HG02981 (cell line): ENCODE data around the gene CHSY1.

Source experiments
- ATAC-seq: cut with Tn5 transposase; IDR thresholded peaks from one replicate; pipeline ENCODE4 v1.9.1; 2021; ENCODE audit warnings: mild to moderate bottlenecking, moderate library complexity; ENCODE audit not compliant: unreplicated experiment

CHSY1 gene

DNA sequence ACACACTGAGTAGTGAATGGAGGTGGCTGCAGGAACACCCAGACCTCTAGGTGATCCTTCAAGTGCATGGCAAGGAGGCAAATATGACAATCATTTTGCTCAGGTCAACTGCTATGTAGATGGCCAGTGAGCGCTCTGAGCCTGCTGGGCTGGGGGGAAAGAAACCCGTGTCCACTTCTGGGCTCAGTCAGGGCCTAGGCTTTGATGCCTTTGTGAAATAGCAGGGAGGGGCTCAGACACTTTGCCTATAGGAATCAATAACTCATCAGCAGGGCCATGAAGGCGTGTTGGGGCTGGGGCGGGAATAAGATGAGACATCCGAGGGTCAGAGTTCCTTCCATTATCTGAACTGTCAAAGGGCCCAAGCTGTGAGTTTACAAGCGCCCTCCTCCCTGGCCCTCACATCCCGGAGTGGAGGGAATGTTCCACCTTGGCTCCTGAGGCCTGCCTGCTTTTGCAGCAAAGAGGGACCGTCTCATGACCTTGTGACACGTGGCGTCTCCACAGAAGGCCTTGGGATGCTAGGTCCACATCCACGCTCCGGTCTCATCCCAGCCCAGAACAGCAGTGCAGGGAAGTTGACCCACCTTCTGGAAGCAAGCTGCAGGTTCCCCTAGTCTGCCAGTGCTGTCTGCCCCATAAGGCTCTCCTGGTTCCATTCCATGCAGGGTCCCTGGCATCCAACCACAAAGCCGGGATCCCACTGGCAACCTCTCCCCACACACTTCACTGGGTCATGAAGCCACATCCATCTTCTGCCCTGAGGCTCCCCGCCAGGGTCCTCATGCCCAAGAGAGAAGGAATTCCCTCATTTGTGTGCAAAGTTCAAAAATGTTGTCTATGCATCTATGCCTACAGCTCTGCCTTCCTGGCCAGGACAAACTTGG is 78.4 kb downstream of the CHSY1 start:
- no peak for ATAC-seq

DNA sequence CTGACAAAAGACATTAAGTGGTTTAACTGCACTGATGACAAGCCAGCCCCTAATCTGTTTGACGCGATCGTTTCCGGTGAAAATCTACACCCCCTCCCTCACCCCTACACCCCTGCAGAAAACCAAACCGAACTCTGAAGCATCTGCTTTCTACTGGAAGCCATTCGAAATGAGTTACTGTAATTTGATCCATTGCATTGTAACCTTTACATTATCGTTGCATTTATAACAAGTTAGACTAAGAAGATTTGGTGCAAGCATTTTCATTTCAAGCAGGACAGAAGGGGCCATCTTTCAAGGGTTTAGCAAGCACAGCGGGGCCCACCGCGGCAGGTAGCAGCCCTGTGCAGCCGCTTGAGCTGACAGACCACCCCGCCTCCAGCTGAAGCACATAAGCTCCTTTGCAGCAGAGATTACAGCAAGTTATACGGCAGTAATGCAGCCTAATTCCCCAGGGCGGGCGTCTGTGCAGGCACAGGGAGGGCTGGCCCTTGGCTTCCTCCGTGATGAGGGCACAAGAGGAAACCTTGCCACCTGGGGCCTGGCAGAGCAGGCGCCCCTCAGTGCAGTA is 79.3 kb downstream of the CHSY1 start:
- no peak for ATAC-seq

DNA sequence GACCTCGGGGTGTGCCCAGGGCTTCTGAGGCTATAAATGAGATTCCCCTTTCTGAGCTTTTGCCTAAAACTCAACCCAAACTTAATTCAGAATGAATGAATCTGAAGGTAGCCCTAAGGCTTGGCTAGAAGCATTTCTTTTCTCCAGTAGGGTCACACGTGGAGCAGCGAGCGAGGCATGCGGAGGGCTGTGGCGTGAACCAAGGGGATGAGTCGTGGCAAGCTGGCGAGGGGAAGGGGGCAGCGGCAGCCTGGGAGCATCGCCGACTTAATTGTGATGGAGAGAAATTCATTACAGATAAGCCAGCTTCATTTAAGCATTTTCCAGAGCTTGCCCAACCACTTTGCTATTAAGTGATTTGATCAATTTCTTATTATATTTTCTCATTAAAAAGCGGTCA is 79.9 kb downstream of the CHSY1 start:
- ATAC-seq = no peak

DNA sequence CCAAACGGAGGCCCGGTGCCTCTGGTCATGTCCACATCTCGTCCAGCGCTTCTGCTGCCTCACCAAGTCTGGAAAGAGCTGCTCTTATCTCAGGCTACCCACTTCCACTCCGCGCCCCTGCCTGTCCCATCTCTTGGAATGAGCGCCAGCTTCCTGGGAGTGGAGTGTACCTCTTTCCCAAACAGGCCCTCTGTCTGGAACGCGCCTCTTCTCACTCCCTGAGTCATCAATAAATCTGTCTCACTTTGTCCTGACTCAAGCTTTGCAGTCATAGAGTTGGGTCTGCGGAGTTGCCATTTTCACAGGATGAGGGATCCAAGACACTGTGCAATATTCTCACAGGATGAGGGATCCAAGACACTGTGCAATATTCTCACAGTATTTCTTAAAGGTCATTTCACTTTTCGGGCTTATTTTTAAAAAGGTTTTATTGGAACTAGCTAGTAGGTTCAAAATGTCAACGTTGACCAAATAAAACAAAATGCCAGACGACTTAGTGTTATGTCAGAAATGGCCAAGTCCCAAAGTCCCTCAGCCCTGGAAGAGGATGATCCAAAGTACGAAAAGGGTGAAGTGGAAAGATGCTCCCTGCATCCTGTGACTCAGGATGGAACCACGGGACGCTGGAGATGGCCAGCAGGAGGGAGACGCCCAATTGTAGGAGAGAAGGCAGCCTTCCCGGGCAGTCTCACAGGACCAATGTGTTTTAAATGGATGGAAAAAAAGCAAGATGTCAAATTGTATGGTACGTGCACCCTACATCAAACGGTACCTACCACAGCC is 81.1 kb downstream of the CHSY1 start:
- ATAC-seq = no peak

DNA sequence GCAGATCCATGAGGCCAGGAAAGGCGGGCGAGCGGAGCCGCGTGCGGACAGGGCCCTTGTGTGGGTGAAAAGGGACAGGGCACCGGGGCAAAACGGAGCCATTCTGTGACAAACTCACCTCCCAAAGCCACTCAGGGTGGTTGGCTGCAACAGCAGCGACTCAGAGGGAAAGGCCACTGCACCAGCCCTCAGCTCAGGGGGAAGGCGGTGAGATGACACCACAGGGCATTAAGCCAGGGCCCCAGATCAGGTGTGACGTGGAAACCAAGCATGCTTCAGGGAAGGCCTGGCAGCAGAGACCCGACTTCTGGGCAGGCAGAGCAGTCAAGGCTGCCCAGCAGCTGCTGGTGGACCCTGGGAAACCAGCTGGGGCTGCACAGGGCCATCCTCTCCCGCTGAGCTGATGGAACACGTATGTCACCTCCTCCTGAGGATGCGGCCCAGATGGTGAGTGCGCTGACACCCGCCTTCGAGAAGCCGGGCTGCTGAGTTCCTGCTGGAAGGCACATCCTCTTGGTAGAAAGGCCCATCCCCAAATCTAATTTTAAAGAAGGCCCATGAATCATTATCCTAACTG is 82.3 kb downstream of the CHSY1 start:
- no peak for ATAC-seq

DNA sequence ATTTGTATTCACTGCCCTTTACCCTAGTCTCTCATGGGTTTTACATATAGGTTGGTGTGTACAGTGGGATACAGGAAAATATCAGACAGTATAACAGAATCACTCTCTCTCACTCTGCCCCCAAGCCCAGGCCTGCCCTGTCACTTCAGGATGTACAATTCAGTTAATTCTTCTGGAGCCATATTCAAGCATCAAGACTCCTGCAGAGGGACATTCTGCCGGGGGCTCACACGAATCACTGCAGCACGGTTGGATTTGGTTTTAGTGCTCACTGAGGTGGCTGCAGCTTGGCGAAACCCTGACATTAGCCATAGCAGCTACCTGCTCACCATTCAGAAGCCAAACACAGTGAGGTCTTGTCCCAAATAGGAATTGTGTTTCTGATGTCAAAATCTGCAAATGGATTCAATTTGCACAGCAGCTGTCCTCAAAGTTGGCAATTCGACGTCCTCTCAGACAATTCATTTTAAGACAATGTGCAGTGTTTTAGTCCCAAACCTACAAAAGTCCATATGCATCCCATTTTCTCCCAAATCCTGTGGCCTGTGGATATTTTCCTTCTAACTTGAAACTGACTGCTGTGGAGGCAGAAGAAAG is 82.9 kb downstream of the CHSY1 start:
- ATAC-seq = no peak

DNA sequence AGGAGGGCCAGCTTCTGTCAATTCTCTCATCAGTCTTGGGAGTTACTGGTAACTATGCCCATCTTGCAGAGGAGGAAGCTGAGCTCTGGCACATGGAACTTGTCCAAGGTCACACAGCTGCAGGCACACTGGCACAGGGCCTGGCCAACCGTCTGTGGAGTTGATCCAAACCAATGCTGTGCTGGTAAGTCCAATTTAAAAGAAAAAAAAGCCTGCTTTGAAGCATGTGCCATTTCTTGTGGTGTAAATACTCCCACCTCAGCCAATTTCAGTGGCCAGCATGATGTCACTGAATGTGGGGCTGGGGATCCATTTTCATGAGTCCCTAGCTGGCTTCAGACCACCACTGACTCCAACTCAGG is 83.4 kb downstream of the CHSY1 start:
- ATAC-seq = peak; percentile 29

DNA sequence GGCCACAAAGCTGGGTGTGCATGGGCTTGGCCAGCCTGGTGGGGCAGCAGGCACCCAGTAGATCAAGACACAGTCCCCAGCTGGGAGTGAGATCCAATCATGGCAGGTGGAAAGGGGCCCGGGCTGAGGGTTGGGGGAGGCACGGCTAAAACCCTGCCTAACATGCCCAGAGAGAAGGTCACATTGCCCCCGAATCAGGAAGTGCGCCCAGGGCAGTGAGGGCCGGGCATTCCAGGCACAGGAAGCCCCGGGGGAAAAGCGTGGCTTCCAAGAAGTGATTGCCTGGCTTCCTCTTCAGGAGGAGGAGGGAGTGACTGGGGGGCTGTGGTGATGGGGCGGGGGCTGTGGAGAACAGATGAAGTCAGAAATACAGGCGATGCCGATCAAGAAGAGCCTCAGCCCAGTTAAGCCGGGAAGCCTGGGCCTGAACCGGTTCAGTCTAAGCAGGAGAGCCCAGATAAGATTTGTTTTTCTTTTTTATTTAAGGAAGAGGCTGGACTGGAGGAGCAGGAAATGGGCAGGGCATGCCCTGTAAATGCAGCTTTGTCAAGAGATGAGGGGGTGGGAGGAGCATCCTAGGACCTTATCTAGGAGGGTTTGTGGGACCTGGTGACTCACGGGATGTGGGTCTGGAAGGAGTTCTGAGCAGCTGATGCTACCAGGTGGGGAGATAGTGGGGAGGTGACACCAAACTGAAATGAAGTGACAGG is 83.9 kb downstream of the CHSY1 start:
- peak; percentile 63 for ATAC-seq

DNA sequence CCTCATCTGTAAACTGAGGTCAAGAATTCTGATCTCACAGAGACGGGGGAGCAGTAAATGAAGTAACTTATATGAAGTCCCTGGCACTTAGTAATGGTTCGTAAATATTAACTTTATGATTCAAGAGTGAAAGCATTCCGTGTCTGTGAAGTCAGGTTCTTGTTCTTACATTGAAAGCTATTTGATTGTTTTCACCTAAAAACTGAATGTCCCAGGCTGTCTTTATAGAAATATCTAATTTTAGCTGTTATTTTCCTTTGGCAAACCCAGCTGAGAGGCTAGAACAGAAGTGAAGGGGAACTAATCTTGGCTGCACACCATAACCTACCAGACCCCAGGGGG is 84.5 kb downstream of the CHSY1 start:
- no peak for ATAC-seq

DNA sequence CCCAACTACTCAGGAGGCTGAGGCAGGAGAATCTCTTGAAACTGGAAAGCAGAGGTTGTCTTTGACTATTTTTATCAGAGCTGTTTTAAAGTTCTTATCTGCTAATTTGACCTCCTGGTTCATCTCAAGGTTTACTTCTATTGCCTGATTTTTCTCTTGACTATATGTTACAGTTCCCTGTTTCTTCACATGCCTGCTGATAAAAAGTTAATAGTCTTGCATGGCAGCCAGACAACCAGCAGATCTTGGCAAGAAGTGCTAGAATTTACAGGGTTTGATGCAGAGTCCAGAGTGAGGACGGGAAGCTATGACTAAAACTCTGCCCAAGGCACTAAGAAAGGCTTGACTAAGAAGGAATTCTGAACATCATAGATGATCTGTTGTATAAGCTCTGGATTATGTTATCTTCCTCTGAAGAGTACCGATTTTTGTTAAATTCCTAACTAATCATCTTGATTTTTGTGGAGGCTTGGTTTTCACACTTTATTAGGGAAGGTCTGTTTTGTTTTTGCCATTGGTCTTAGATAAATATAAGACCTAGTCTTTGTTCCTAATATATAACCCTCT is 85.9 kb downstream of the CHSY1 start:
- no peak for ATAC-seq

DNA sequence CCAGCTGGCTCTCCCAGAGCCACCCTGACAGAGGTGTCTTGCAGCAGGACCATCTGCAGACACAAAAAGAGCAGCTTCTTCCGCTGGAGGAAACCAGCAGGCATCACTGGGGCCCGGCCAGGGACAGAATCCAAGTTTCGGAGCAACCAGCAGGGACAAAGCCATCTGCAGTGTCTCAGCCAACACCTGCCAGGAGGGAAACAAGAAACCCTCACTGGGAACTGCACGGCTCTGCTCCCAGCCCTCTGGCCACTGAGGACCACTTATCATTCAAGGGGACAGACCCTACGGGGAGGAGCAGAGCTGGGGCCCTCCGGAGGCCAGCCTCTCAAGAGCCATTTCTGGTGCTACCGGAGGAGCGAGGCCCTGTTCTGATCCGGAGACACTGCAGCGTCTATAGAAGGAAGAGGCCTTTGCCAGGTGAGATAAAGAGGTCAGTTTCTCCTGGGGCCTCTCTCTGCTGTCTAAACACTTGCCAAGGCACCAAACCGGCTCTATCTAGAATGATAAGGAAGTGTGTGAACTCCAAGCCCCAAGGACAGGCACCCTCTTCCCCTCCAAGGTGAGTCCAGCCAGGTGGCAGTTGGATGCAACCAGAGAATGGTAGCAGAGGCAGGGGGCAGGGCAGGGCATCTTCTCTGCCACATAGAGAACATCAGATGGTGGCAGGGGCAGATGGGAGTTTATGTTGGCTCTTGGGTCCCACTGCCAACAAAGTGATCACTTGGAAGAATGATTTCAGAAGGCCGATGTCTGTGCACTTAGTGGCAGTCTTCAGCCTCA is 89.0 kb downstream of the CHSY1 start:
- ATAC-seq = no peak

DNA sequence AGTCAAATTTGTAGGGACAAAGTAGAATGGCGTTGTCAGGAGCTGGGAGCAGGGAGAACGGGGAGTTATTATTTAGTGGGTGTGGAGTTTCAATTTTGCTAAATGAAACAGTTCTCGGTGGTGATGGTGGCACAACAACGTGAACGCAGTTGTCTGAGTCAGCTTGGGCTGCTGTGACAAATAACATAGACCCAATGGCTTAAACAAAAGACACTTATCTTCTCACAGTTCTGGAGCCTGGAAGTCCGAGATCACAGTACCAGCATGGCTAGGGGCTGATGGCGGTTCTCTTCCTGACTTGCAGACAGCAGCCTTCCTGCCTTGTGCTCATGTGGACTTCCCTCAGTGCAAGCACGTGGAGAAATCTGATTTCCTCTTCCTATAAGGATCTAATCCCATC is 90.2 kb downstream of the CHSY1 start:
- ATAC-seq = no peak

DNA sequence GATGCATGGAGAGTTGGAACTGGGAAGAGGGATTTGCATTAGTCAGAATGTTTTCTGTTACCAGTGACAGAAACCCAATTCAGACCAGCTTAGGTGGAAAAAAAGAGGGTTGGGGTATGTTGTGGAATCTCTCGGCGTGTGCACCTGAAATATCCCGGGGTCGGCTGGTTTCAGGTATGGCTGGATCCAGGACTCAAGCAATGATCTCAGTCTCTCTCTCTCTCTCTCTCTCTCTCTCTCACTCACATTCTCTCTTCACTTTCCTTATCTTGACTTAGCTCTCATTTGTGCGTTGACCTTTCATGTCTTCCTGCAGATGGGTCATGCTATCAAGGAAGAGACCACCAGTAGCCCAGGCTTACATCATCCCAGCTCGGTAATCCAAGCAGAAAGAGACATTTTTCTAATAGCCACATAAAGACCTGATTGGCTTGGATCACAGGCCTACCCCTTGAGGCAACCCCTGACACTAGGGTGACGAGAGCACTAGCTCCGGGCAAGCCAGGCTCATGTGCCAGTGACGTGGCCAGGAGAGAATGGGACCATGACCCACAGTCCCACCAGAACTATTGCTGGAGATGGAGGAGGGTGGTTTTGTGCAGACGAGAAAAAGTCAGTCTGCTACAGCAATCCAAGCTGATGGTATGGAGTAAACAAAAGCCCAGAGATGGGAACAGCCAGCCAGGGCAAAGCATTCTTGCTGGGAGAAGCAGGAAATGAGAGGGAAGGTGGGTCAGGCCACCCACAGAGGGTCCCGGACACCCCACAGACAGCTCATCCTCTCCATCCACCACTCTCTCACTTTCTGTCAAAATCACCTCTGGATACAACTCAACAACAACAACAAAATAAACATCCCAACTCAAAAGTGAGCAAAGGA is 91.7 kb downstream of the CHSY1 start:
- no peak for ATAC-seq

DNA sequence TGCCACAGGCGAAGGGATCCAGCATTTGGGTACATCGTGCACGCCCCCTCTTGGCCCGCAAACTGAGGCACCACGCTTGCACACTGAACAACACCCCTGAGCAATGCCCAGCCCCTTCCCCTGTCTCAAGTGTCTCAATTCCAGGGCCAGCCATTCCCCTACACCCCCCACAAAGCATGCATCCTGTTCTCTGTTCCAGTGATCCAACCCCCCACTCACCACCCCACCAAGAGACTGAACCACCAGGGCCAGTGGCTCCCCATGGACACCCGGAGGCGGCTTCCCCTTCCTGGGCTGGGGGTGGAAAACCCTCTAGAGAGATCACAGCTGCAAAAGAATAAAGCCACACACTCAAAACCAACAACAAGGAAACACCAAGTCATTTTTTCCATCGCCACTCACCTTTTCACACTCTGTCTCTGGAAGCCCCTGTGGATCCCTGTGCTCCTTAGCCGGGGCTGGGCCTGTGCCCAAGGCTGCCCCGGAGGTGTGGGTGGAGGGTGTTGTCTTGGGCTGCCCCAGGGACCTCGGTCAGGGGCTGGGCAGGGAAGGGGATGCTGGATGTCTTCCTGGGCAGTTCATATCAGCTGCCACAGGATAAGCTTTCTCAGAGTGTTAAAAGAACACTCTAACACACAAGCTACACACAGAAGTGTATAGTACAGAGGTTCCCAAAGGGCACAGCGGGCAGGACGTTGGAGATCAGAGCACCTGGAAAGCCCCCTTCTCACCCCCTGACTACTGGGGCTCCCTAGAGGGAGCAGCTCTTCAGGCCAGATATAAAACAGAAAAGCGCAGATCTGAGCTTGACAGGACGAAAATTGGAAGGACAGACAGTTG is 92.5 kb downstream of the CHSY1 start:
- no peak for ATAC-seq

DNA sequence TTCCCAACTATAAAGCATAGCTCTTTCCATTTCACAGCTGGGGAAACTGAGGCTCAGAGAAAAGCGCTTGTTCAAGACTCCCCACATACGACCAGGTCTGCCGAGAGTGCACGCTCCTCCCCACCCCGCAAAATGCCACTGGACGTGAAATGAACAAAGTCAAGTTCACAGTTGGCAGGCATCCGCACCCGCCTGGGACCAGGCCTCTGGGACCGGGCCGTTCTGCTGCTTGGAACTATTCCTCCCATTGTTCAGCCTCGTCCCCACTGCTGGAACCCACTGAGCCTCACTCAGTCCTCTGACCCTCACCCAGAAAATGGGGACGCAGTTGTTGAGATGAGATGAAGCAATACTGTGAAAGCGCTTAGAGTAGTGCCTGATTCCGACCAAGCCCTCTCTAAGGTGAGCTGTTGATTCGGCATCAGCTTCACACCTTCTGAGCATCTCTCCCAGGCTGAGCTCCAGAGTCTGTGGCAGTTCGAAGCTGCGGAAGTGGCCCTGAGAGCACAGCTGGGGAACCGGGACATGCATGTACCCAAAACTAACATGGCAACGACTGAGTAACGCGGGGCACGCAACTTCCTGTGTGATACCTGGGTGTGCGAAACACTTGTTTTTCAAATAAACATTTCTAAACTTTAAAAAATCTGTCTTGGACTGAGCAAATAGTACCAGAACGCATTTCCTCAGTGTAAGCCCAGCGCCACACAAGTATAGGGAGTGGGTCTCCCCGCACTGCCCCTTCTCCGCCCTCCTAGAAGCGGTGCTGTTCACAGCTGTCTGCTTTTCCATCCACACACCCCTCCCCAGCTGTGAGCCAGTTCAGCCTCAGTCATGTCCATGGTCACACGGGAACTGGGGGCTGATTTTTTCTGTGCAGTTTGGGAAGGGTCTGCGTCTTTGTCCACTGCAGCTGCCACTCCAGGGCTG is 93.4 kb downstream of the CHSY1 start:
- no peak for ATAC-seq

DNA sequence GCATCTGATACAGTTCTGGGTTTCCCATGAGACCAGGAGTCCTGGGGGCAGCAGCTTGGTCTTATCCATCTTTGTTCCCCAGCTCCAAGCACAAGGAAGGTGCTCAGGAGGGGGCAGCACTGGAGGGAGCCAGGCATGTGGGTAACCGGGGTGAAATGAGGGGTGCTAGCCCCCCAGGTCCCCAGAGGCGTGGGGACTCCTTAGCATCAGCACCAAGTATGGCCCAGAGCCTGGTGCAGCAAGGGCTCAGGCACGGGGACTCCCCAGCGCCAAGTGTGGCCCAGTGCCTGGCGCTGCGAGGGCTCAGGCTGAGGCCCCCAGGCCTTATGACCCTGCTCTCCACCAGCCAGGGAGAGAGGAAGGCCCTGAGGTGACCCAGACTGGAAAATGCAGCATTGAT is 94.1 kb downstream of the CHSY1 start:
- ATAC-seq = no peak
